Measurements from ENCODE around the gene PLCXD1.

Gene PLCXD1

DNA sequence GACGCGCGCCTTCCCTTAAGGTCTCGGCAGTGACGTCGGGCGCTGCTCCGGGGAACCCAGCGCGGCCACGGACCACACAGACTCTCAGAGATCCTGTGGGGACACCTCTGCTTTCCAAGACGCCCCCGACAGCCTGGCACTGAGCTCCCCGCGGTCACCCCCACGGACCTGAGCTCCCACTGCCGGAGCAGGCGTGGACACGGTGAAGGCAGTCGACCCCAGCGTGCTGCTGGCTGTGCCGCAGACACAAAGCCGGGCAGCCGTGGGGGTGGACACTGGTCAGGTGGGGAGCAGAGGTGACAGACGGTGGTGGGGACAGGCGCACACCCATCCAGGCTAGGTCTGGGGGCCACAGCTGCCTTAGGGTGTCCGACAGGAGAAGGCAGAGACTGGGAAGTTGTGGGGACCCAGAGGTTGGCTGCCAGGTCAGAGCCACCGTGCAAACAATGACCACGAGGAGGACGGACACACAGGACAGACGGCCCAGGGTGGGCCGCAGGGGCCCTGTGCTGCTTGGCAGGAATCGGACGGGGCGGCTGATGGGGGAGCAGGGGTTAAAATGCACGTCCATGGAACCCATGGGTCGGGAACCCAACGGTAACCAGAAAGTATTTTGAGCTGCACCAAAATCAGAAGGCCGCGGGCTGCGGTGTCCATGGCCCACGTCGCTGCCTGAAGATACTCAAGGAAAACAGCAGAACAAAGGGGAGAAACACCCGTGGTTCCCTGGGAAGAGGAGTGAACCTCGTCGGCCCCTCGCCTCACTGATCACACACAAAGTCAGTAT lies 54.0 kb downstream of the PLCXD1 start:
- DNase-seq (ENCODE audit: low spot score), result no peak

DNA sequence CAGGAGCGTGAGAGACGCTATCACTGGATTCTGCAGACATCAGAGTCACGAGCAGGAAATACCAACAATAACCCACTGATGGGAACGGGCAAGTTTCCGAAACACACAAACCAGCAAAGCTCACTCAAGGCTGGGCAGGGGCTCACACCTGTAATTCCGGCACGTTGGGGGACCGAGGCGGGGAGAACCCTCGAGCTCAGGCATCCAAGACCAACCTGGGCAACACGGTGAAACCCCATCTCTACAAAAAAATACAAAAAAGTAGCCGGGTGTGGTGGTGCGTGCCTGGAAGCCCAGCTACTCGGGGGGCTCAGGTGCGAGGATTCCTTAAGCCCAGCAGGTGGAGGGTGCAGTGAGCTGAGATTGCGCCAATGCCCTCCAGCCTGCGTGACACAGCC lies 54.6 kb downstream of the PLCXD1 start:
- DNase-seq (ENCODE audit: low spot score), result no peak

DNA sequence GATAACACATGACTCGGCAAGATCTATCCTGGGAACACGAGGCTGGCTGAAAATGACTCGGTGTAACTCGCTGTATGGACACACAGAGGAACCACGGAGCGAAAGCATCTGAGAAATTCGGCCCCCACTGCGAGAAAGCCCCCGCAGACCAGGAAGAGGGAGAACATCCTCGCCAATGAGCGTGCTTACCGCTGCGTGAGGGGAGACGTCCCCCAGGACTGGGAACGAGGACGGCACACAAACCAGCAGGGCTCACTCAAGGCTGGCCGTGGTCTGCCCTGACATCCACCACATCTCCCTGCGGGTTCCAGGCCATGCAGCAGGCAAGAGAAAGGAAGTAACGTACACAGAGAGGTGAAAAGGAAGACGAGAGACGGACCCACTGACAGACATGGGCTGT lies 55.0 kb downstream of the PLCXD1 start:
- DNase-seq (ENCODE audit: low spot score), result no peak

DNA sequence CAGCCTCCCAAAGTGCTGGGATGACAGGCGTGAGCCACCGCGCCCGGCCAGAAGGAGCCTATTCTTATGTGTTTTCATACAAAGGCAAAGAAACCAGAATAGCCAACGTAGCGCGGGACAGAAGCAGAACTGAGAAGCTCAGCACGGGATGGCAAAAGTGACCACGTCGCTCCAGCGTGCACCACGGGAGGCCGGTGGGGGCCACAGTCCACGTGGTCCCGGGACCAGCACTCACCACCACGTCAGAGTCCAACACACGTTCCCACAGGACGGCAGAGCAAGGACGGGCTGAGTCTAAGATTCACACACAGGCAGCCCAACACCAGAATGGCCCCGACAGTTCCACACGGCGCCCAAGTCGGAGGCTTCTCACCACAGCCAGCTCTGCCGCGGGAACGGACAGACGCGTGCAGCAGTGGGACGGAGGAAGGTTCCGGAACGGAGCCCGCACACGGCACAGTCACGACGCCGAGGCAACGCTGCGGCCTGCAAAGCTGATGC lies 56.2 kb downstream of the PLCXD1 start:
- no peak for DNase-seq (ENCODE audit: low spot score)

DNA sequence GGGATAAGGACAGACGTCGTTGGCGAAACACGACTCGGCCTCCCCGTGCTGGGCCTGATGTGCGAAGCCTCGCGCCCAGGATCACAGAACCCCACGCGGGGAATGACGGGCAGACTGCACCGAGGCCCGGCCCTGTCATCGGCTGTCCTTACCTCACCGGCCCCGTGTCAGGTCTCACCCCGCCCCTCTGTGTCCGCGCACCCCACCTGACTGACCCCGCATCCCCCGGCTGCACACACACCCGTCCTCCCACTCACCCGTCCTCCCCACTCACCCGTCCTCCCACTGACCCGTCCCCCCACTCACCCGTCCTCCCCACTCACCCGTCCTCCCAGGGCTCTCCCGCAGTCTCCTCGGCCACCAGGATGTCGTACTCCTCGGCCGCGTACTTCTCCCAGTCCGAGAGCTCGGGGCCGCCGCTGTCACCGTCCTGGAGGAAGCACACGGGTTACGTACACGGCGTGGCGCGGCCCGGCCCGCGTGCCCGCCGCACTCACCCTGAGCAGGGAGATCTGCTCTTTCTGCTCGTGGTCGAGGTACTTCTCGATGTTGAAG lies 57.2 kb downstream of the PLCXD1 start:
- DNase-seq (ENCODE audit: low spot score), result no peak

DNA sequence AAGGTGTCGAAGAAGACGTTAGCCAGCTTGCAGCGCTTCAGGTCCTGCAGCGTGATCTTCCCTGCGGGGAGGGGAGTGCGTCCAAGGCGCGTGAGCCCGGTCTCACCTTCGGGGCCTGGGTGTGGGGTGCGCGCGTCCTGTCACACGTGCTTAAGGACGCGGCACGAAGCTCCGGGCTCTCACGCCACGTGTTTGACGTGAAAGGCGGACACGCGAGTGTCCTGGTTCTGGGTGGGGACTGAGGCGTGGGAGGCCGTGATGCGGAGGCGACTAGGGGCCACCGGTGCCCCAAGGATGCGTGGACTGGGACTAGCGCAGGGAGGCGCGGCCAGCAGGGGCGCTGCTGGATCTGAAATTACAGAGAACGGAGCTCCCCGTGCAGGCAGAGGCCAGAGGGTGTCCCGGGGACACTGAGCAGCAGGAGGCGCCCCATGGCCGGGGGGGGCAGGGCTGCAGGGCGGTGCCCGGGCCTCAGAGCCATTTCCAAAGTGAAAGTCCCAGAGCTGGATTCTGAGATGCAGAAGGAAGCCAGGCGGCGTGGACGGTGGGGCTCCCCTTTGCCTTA lies 57.7 kb downstream of the PLCXD1 start:
- no peak for DNase-seq (ENCODE audit: low spot score)

DNA sequence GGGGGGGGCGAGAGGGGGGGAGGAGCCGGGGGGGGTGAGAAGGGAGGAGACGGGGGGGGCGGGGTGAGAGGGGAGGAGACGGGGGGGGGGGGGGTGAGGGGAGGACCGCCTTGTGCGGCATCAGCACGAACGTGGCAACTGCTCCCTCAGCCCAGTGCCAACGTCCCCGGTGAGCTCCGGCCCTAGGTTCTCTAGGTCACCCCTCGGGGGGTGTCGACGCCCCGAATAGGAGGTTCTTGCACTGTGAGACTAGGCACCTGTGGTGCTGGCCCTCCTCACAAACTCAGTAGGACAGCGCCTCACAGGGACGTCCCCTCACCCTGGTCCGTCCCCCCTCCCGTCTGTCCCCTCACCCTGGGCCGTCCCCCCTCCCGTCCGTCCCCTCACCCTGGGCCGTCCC lies 58.9 kb downstream of the PLCXD1 start:
- no peak for DNase-seq (ENCODE audit: low spot score)

DNA sequence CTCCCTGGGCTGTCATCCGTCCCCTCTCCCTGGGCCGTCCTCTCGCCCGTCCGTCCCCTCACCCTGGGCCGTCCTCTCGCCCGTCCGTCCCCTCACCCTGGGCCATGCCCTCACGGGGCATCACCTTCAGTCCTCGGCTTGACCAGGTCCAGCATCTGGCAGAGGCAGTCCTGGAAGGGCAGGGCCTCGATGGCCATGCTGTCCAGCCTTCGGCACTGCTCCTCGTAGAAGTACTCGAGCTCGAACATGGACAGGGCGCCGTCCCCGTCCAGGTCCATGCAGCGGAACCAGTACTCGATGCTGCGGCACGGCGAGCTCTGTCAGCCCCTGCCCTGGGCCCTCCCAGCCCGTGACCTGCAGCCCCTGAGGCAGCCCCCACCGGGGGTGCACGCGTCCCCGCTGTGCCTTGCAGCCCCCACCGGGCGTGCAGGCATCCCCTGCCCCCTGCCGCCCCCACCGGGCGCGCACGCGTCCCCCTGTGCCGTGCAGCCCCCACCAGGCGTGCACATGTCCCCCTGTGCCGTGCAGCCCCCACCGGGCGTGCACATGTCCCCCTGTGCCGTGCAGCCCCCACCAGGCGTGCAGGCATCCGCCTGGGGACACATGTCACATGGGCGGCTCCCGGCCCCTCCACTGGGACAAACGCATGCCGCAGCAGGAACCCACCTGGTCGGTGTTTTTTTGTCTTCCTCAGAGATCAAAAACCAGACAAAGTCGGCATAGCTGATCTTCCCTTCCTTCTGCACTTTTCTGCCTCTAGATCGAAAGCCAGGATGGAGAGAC lies 59.7 kb downstream of the PLCXD1 start:
- DNase-seq (ENCODE audit: low spot score), result no peak

DNA sequence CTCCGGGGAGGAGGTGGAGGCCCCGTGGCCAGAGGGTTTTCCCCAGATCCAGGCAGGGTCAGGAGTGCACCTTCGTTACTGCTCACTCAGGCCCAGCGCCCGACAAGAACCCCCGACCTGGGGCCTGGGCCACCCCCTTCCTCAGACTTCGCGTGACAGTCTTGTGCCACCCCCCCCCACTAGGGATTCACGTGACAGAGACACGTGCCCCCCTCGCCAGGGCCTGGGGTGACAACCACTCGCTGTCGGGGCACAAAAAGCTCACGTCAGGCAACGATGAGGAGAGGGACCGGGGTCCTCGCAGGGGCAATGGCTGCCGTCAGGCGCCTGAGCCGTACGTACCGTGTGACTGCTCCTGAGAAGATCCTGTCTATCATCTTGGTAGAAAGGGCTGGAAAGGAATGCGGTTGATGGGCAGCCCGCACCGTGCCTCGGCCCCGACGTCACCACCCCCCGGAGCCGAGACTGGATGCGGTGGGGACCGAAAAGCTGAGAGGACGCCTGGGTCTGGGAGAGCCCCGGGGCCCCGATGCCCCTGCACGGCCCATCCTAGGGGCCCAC lies 60.4 kb downstream of the PLCXD1 start:
- no peak for DNase-seq (ENCODE audit: low spot score)

DNA sequence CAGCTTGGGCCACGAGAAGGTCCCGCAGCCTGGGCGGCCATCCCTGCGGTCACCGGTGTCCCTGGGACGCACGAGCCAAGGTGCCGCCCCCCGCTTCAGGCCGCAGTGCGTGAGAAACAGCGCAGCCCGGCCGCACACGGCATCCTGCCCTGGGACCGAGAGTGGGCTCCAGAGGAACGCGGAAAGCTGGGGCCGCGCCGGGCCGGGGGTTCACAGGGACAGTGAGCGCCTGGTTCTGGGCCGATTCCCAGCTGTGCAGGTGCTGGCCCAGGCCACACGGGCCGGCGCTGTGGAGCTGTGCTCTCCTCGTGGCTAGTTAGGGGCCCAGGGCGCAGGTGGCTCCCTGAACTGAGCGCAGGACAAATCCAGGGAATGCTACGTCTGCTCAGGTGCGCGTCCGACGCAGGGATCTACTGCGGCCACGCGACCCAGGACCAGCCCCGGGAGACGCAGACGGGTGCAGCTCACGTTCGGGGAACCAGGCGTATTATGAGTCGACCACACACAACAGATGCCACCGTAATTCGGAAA lies 63.3 kb downstream of the PLCXD1 start:
- DNase-seq (ENCODE audit: low spot score), result no peak

DNA sequence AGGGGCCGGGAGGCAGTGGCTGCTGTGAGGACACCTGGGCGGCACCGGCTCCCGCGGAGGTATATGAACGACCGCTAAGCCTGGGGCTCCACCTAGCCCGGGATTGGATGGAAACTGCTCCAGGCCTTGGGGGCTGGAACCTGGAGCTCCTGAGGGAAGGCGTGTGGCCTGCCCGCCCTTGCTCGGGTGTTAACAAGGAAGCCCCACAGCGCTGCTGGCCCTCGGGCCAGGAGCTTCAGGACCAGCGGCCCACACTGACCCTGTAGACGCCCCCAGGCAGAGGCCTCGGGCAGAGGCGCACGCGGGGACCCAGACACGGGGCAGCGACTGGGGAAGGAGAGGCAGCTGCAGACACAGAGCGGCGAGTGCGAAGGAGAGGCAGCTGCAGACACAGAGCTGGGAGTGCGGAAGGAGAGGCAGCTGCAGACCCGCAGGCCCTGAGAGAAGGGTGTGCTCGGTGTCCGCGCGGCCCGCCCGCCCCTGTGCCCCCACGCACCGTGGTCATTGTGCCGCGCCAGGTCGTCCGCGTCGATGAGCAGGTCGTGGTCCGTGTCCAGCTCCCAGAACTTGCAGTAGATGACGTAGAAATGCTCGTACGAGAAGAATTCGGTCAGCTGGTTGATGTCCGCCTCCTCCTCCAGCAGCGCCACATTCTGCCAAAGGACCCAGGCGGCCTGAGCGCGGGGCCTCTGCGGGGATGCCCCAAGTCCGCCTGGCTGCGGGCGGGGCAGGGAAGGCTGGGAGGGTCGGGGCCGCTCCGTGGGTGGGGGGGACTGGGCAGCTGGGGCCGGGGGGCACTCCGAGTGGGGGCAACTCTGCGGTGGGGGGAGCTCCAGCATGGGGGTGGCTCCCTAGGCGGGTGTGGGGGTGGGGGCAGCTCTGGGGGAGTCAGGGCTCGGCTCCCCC lies 64.1 kb downstream of the PLCXD1 start:
- no peak for DNase-seq (ENCODE audit: low spot score)

DNA sequence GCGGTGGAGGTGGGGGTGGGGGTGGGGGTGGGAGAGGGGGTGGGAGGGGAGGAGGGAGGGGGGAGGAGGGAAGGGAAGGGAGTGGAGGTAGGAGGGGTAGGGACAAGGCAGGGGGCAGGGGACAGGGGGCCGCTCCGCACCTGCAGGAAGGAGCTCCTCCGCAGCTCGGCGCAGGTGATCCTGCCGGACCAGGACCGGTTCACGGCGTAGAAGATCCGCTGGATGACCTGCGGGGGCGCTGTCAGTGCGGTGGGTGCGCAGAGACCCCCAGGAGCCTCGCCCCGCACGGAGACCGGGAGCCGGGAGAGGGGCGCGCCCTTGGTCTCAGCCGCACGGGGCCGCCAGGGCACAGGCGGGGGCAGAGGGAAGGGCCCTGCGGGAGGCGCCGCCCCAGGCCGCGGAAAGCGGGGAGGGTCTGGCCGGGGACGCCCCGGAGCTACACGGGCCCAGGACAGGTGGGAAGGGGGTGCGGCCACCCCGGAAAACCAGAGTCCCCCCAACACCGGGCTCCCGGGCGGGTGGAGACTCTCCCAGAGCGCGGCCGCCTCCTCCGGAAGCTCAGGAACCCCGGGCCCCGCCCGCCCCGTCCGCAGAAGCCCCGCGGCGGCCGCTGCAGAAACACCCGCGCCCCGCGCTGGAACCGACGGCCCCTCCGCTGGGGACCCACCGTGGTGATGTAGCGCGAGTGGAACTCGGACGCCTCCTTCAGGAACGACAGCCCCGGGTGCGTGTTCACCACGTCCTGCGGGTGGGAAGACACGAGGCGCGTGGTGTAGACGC lies 65.0 kb downstream of the PLCXD1 start:
- no peak for DNase-seq (ENCODE audit: low spot score)

DNA sequence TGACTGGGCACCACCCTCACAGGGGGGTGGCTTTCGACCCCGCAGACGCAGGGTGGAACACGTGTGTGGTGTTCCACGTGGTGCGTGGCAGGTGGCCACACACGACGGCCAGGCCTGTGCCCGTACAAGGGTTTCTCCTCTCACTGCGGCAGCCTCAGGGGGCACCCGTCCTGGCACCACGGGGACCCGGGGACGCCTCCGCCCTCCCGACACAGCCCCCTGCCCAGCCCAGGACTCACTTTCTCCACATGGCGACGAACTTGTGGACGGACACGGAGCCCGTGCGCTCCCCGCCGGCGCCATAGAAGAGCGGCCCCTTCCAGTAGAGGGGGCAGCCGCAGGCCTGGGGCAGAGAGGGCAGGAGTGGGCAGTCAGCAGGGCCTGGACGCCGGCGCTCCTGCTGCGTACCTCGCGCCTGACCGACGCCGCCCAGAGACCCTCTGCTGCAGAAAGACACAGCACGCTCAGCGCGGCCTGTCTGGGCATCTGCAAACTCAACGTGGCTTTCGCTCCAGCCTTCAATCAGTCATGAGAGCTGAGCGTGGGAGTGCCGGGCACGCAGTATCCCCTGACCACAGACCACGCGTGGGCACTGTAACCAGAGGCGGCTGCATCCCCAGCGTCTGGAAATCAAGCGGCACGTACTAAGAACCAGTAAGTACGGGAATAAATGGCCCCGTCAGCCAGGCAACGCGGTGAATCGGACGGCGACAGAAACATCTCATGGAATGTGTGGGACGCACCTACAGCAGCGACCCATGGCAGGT lies 66.4 kb downstream of the PLCXD1 start:
- DNase-seq (ENCODE audit: low spot score), result no peak

DNA sequence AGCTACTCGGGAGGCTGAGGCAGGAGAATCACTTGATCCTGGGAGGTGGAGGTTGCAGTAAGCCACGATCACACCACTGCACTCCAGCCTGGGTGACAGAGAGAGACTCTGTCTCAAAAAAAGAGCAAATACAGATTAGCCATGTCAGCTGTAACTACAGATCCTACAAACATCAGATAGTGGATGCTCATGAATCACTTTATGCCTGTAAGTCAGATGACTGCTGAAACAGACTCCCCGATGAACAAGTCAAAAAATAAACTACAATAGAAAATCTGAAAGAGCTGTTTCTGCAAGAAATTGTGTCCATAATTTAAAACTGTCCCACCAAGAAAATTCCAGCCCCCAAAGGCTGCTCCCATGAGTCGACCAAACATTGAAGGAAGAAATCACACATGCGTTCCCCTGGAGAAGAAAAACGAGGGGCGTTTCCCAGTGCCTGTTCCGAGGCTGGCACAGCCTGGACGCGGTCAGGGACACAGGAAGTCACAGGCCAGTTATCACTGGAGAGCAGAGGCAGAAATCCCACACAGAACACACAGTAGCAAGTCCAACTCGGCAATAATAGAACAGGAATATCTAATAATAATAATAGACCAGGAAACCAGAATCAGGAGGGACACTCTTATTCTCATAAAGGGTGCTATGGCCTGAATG lies 67.4 kb downstream of the PLCXD1 start:
- DNase-seq (ENCODE audit: low spot score), result no peak

DNA sequence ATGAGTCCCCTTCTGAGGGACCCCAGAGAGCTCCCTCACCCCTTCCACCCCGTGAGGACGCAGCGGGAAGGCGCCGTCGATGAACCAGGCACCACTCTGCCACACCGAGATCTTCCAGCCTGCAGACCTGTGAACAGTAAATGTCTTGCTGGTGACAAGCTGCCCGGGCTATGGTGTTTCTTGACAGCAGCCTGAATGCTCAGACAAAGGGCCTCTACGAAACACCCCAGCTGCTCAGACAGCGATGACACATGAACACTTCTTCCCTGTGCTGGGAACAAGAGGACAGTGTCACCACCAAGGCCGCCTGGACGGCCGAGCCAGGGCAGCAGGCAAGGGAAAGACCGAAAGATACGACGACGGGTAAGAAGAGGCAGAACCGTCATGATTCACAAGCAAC lies 68.0 kb downstream of the PLCXD1 start:
- no peak for DNase-seq (ENCODE audit: low spot score)

DNA sequence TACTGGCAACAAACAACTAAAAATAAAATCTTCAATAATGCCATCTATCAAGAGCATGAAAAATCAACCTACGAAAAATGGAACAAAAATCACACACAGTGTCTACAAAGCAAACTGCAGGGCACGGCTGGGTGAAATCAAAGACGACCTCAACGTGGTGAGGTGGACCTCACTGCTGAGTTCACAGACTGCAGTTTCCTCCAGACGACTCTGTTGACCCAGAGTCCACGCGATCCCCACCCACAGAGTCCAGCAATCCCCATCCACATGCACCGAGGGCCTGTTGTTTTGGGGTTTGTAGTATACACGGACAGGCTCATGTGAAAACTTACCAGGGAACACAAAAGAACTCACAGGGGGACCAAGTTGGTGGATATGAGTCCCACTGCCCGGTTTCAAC lies 68.5 kb downstream of the PLCXD1 start:
- no peak for DNase-seq (ENCODE audit: low spot score)

DNA sequence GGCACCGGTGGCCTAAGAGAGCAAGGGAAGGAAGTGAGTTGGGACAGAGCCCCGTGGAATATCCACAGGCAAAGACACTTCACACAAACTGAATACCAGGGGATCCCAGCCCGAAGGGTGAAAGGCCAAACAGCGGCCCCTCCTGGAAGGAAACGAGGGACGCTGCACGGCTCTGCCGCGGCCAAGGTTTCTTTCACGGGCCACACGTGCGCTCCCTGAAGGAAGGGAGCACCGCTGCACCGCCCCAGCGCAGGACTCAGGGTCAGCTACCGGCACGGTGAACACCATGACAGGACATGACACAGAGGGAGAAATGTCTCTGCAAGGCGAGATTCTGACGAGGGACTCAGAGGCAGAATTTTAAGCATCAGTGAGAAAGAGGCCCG lies 69.0 kb downstream of the PLCXD1 start:
- DNase-seq (ENCODE audit: low spot score), result no peak

DNA sequence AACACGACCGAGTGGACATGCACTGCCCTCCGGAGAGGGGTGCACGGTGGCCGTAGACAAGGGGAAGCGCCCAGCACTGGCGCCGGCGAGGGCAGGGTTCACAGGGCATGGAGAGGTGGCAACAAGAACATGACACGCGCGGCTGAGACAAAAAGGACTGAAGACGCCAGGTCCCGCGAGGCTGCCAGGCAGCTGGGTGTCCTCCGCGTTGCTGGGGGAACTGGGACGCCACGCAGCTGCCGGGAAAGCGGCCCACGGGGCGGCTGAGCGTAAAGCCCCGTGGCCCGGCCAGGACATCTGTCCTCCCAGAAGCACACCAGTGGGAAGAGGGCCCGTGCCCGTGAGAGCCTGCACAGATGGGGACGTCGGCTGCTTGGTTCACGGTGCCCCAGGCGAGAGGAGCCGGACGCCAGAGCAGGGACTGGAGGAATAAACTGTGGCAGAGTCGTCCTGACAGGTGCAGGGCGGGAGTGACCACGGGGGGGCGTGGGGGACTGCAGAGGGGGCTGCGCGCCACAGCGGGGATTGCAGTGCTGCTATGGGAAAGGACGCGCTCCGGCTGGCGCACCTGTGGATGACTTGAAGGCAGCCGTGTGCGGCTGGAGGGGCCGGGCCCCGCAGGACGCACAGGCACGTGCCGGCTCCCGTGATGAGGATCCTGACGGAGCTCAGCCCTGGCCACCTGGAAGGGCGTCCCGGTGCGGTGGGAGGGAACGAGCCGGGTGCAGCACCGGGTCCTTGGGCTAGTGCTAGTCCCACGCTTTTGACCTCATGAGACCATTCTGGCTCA lies 69.5 kb downstream of the PLCXD1 start:
- DNase-seq (ENCODE audit: low spot score), result no peak
